CD4-positive, alpha-beta T cell treated with Interferon alpha-2 for 1 hour (primary cell): ENCODE results near the gene PARL.
"Not testable (repeated sequence)": the region's sequence is repeated elsewhere in the genome, so short reads cannot be mapped to it uniquely, and the experiment has no call there.

Experiments used
- DNase-seq, 2 donors: peaks; one replicate each; pipeline ENCODE4 v3.0.0-alpha.2; 2020 to 2022

Gene PARL

GRCh38 chr3:183816681-183817510 is 67.8 kb downstream of the PARL start:
- no peak for DNase-seq

- no peak for DNase-seq
Measured at GRCh38 chr3:183815951-183816475, 68.7 kb downstream of the PARL start.

- peak in 1 of 2 donors; percentile 42 for DNase-seq
Measured at GRCh38 chr3:183815563-183815940, 69.1 kb downstream of the PARL start.

GRCh38 chr3:183814240-183814639 is 70.4 kb downstream of the PARL start:
- no peak for DNase-seq

- no peak for DNase-seq
Measured at GRCh38 chr3:183812761-183813445, 71.8 kb downstream of the PARL start.

GRCh38 chr3:183811638-183812037 is 73.0 kb downstream of the PARL start:
- no peak for DNase-seq

- no peak for DNase-seq
Measured at GRCh38 chr3:183810643-183811594, 73.8 kb downstream of the PARL start.

- DNase-seq, result no peak
Measured at GRCh38 chr3:183809270-183809669, 75.4 kb downstream of the PARL start.

GRCh38 chr3:183808355-183808754 is 76.3 kb downstream of the PARL start:
- no peak for DNase-seq

GRCh38 chr3:183807881-183808280 is 76.8 kb downstream of the PARL start:
- DNase-seq, result no peak

GRCh38 chr3:183807209-183807728 is 77.4 kb downstream of the PARL start:
- DNase-seq, result no peak

- DNase-seq, result no peak
Measured at GRCh38 chr3:183802989-183803388, 81.7 kb downstream of the PARL start.

GRCh38 chr3:183801601-183802000 is 83.1 kb downstream of the PARL start:
- DNase-seq, result no peak

GRCh38 chr3:183800243-183800863 is 84.3 kb downstream of the PARL start:
- no peak for DNase-seq

- DNase-seq, result no peak
Measured at GRCh38 chr3:183799461-183799860, 85.2 kb downstream of the PARL start.

GRCh38 chr3:183797996-183798395 is 86.7 kb downstream of the PARL start:
- DNase-seq, result no peak

- DNase-seq, result no peak
Measured at GRCh38 chr3:183796372-183796771, 88.3 kb downstream of the PARL start.

GRCh38 chr3:183794452-183794851 is 90.2 kb downstream of the PARL start:
- DNase-seq, result no peak

GRCh38 chr3:183792976-183793375 is 91.7 kb downstream of the PARL start:
- DNase-seq, result no peak

- DNase-seq, result no peak
Measured at GRCh38 chr3:183790700-183791099, 94.0 kb downstream of the PARL start.

GRCh38 chr3:183789826-183790225 is 94.9 kb downstream of the PARL start:
- no peak for DNase-seq

GRCh38 chr3:183784503-183784902 is 100.2 kb downstream of the PARL start:
- not testable (repeated sequence) for DNase-seq
